B cell (primary cell): Measurements from ENCODE around the gene CSNK1E. TPM values are rescaled to one million over a fixed set of nuclear protein-coding genes. Genes with fewer than 3 reads are reported as not detected.

Experiments
- ATAC-seq: fragments of 200-7000 bp; cut with Tn5 transposase; one replicate; pipeline ENCODE4 v1.10.0; 2021; ENCODE audit warnings: low read depth, mild to moderate bottlenecking, moderate number of reproducible peaks, moderate library complexity
- CTCF ChIA-PET: fragments of 350-600 bp; sonication (Branson Sonifier 250); formaldehyde crosslinking; loops from one replicate; lab custom pipeline; 2021; ENCODE audit warnings: antibody characterized with exemption, inconsistent platforms; lab: Charles Lee
- POLR2A ChIA-PET: fragments of 350-600 bp; sonication (Branson Sonifier 250); formaldehyde crosslinking; loops from one replicate; lab custom pipeline; 2021; ENCODE audit warnings: antibody characterized with exemption; lab: Charles Lee
- DNase-seq: peaks from one replicate; pipeline ENCODE4 v3.0.0; 2013
- H2AFZ ChIP-seq: 2 replicates; pipeline ENCODE4 v1.6.1; 2012; ENCODE audit warnings: mild to moderate bottlenecking, low read depth, low read length; ENCODE audit not compliant: insufficient read depth, poor library complexity, severe bottlenecking
- H3K27ac ChIP-seq, 2 donors: 1 replicate in 1 of 2; 2 replicates in 1 of 2; pipeline ENCODE4 v1.5.1; 2012 to 2013; ENCODE audit warnings: low read length in 2 of 2, mild to moderate bottlenecking in 2 of 2, moderate library complexity in 1 of 2
- H3K27me3 ChIP-seq, 4 experiments: fragments of 200-600 bp in 1 of 4; sonication (generic) in 1 of 4; replicated peaks in 1 of 4; 1 replicate in 2 of 4; 2 replicates in 2 of 4; pipeline versions ENCODE4 v1.6.1 to v1.7.0; 2013 to 2016; ENCODE audit warnings: low read length in 3 of 4, mild to moderate bottlenecking in 2 of 4, mixed read lengths in 1 of 4, moderate library complexity in 1 of 4; ENCODE audit not compliant: insufficient read depth in 4 of 4, control insufficient read depth in 3 of 4; ENCODE audit errors: control extremely low read depth in 1 of 4
- H3K36me3 ChIP-seq, 2 experiments: replicated peaks in 1 of 2; 1 replicate in 1 of 2; 2 replicates in 1 of 2; pipeline versions ENCODE4 v1.6.1 to v1.7.1; 2013; ENCODE audit warnings: low read length in 1 of 2; ENCODE audit not compliant: insufficient read depth in 2 of 2, control insufficient read depth in 1 of 2; ENCODE audit errors: control extremely low read depth in 1 of 2, extremely low read depth in 1 of 2
- H3K4me1 ChIP-seq, 2 donors: fragments of 200-600 bp in 1 of 2; sonication (generic) in 1 of 2; 1 replicate in 1 of 2; 2 replicates in 1 of 2; pipeline versions ENCODE4 v1.5.1 to v1.6.1; 2013 to 2017; ENCODE audit warnings: low read length in 2 of 2; ENCODE audit not compliant: control insufficient read depth in 2 of 2, insufficient read depth in 2 of 2
- H3K4me2 ChIP-seq: replicated peaks from 2 replicates; pipeline ENCODE3; 2012; ENCODE audit warnings: mild to moderate bottlenecking, low read depth, low read length; ENCODE audit not compliant: poor library complexity, severe bottlenecking
- H3K4me3 ChIP-seq, 5 experiments: fragments of 200-600 bp in 1 of 5; sonication (generic) in 1 of 5; 1 replicate in 3 of 5; 2 replicates in 2 of 5; pipeline versions ENCODE4 v1.5.1 to v1.7.0; 2011 to 2016; ENCODE audit warnings: low read length in 4 of 5, mild to moderate bottlenecking in 4 of 5, low read depth in 2 of 5, control low read depth in 1 of 5, moderate library complexity in 1 of 5; ENCODE audit not compliant: insufficient read depth in 1 of 5; ENCODE audit errors: control extremely low read depth in 1 of 5, extremely low read depth in 1 of 5
- H3K79me2 ChIP-seq: fragments of 200-600 bp; sonication (generic); one replicate; pipeline ENCODE4 v1.6.0; 2016; ENCODE audit warnings: low read length; ENCODE audit not compliant: control insufficient read depth, insufficient read depth
- H3K9ac ChIP-seq: fragments of 200-600 bp; sonication (generic); 2 replicates; pipeline ENCODE4 v1.6.1; 2017; ENCODE audit warnings: mild to moderate bottlenecking, low read length, moderate library complexity
- H3K9me3 ChIP-seq, 3 donors: one replicate each; pipeline versions ENCODE4 v1.6.1 to v1.7.1; 2013; ENCODE audit warnings: low read length in 2 of 3; ENCODE audit not compliant: control insufficient read depth in 2 of 3, insufficient read depth in 1 of 3; ENCODE audit errors: control extremely low read depth in 1 of 3
- H4K20me1 ChIP-seq: 2 replicates; pipeline ENCODE4 v1.6.0; 2012; ENCODE audit warnings: mild to moderate bottlenecking, low read length; ENCODE audit not compliant: insufficient read depth, control insufficient read depth, poor library complexity, severe bottlenecking
- H3K27ac Mint-ChIP-seq: one replicate; pipeline ENCODE4 v1.8.0; 2021; ENCODE audit warnings: mixed read lengths
- H3K27me3 Mint-ChIP-seq: one replicate; pipeline ENCODE4 v1.8.0; 2021; ENCODE audit warnings: mixed read lengths
- H3K4me1 Mint-ChIP-seq: one replicate; pipeline ENCODE4 v1.8.0; 2021; ENCODE audit warnings: mixed read lengths
- H3K4me3 Mint-ChIP-seq: one replicate; pipeline ENCODE4 v1.8.0; 2021; ENCODE audit warnings: mixed read lengths
- H3K9me3 Mint-ChIP-seq: one replicate; pipeline ENCODE4 v1.8.0; 2022; ENCODE audit warnings: mixed read lengths; ENCODE audit not compliant: insufficient read depth
- CTCF ChIP-seq: fragments of 200-600 bp; IDR thresholded peaks from one replicate; pipeline ENCODE4 v1.8.0; 2022; ENCODE audit warnings: antibody characterized with exemption, mild to moderate bottlenecking
- EZH2 ChIP-seq: IDR thresholded peaks from 2 replicates; pipeline ENCODE4 v1.6.1; 2012; ENCODE audit warnings: borderline replicate concordance, low read depth, mild to moderate bottlenecking, moderate library complexity, low read length; ENCODE audit not compliant: insufficient read depth, poor library complexity, severe bottlenecking
- WGBS: methylation state at CpG from one replicate; pipeline ENCODE4 v1.1.5; 2013; ENCODE audit warnings: missing lambda C conversion rate; ENCODE audit not compliant: insufficient coverage; 5-methylcytosine and 5-hydroxymethylcytosine counted together
- intact Hi-C: fragments of 100-400 bp; cut with micrococcal nuclease; formaldehyde crosslinking; loops from one replicate; pipeline ENCODE4 v1.10.0; 2022
- polyA plus RNA-seq: library from polyadenylated mRNA; depleted of rRNA; stranded (reverse); fragments of >200 nt; gene quantifications from 2 replicates; pipeline ENCODE4 v1.2.3, GENCODE V29; 2012
- total RNA-seq, 2 donors: library from RNA; stranded (reverse); fragments of 120-200 nt in 1 of 2; gene quantifications; 1 replicate in 1 of 2; 2 replicates in 1 of 2; pipeline versions ENCODE4 v1.2.3 to v1.2.4, GENCODE V29; 2013 to 2022

Gene CSNK1E
- total and polyA plus RNA-seq, 2 donors (not counting 1 experiment from before 2014, with no cell fraction given) = 113 to 133 TPM

- POLR2A ChIA-PET = no interaction called here
- intact Hi-C loops = no loop called here
- no peak overlapping the region for H3K27ac ChIP-seq
- no peaks in the 10 kb centered on the region for H3K79me2 ChIP-seq
- H3K4me2 ChIP-seq = no peak overlapping the region
- CTCF ChIA-PET = no interaction called here
- no peak overlapping the region for H3K9ac ChIP-seq
- Mint-ChIP-seq H3K27me3 (no peaks in the 10 kb centered on the region), H3K27ac (no peak overlapping the region), H3K4me3 (no peak overlapping the region), H3K4me1 (no peaks in the 10 kb centered on the region), H3K9me3 (no peaks in the 10 kb centered on the region)
- ATAC-seq (no peak), DNase-seq (no peak)
- H3K9me3 ChIP-seq = no peaks in the 10 kb centered on the region
- H3K27me3 ChIP-seq = no peaks in the 10 kb centered on the region
- WGBS = 94% methylated on average over 9 of the region's 9 CpGs
- H3K36me3 ChIP-seq = peaks cover 0 to 40% of the 10 kb centered on the region in 2 experiments
- H4K20me1 ChIP-seq = no peaks in the 10 kb centered on the region
- no peak overlapping the region for H3K4me3 ChIP-seq
- H2AFZ ChIP-seq = no peak overlapping the region
- TF ChIP-seq EZH2 (no peak), CTCF (no peak)
- H3K4me1 ChIP-seq = no peaks in the 10 kb centered on the region
These were observed 24.5 kb downstream of the CSNK1E start for GRCh38 chr22:38292694-38293093.

GRCh38 chr22:38291201-38291777, 25.9 kb downstream of the CSNK1E start:
- Histone ChIP-seq H3K9ac (no peak overlapping the region), H3K27me3 (no peaks in the 10 kb centered on the region), H3K4me3 (no peak overlapping the region), H3K4me1 (no peaks in the 10 kb centered on the region), H3K36me3 (peaks cover 0 to 28% of the 10 kb centered on the region in 2 experiments), H3K4me2 (no peak overlapping the region), H4K20me1 (no peaks in the 10 kb centered on the region), H2AFZ (no peak overlapping the region), H3K79me2 (no peaks in the 10 kb centered on the region), H3K27ac (no peak overlapping the region), H3K9me3 (no peaks in the 10 kb centered on the region)
- intact Hi-C loops = no loop called here
- ChIA-PET CTCF (interaction anchor here (0.6 kb wide), 1 partner anchor 55 kb away, joined by 3 read pairs; no protein-coding TSS in a partner anchor), POLR2A (no interaction called here)
- H3K27ac Mint-ChIP-seq = no peak overlapping the region
- H3K4me1 Mint-ChIP-seq = no peaks in the 10 kb centered on the region
- no peak overlapping the region for H3K4me3 Mint-ChIP-seq
- H3K27me3 Mint-ChIP-seq = no peaks in the 10 kb centered on the region
- WGBS = 91% methylated on average over 15 of the region's 22 CpGs
- H3K9me3 Mint-ChIP-seq = no peaks in the 10 kb centered on the region
- TF ChIP-seq CTCF = no peak
- no peak for TF ChIP-seq EZH2
- DNase-seq (no peak), ATAC-seq (no peak)
